ENCODE data around the gene SGMS1.

GRCh38 chr10:50333872-50334271 lies 289.9 kb downstream of the SGMS1 start:
- TF ChIP-seq CTCF (IDR thresholded peaks at IDR 0.05; ENCODE audit: insufficient read depth, low read length, poor library complexity, severe bottlenecking) (no peak), EZH2phosphoT487 (conservative IDR thresholded peaks at IDR 0.05; ENCODE audit: low read length) (no peak)
